ENCODE results near the gene CCBE1.

CCBE1 gene

GRCh38 chr18:59454909-59455727 is 242.1 kb downstream of the CCBE1 start:
- H3K4me1 Mint-ChIP-seq, result no peaks in the 10 kb centered on the region
- H3K9me3 Mint-ChIP-seq, result no peaks in the 10 kb centered on the region
- H3K27ac Mint-ChIP-seq, result no peak overlapping the region
- no peak overlapping the region for H3K4me3 Mint-ChIP-seq
- peaks cover 6% of the 10 kb centered on the region for H3K27me3 Mint-ChIP-seq
- H3K36me3 Mint-ChIP-seq, result no peaks in the 10 kb centered on the region

DNA sequence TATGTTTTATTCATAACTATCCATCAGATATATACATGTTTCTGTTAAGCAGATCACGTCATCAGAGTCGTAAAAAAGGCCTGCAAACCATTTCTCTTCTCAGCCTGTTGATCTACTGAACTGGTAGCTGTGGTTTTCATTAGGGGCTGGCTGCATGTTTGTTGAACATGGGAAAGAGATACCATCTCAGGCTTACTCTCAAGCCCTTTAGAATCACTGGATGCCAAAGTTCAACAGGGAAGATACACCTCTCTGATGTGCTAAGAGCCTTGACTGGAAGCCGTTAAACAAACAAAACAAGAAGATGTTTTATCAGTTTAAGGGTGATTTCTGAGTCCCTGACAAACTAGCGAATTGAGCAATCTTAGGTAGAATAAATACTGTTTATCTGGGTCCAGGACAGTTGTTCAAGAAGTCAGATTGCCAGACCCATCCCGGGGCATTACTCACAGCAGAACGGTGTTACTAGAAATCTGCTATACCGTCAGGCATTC is 243.7 kb downstream of the CCBE1 start:
- Mint-ChIP-seq H3K9me3 (no peaks in the 10 kb centered on the region), H3K27ac (no peak overlapping the region), H3K27me3 (peaks cover 2% of the 10 kb centered on the region), H3K4me3 (no peak overlapping the region), H3K4me1 (no peaks in the 10 kb centered on the region), H3K36me3 (no peaks in the 10 kb centered on the region)

DNA sequence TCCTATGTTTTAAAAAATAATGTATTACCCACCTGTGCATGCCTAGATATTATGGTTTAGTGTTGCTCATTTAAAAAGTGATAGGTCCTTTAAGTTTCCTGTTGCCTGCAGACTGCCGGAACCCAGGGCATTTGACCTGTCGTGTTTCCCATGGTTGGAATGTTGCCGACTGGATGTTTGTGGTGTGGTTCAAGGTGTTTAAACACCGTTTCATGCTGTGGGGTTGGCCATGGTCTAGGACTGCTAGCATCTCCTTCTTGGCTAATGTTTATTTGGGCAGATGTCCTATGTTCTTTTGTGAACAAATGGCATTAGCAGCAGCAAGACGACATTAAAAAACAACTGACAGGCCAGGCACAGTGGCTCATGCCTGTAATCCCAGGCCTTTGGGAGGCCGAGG is 245.3 kb downstream of the CCBE1 start:
- Mint-ChIP-seq H3K4me1 (no peaks in the 10 kb centered on the region), H3K27ac (no peak overlapping the region), H3K9me3 (no peaks in the 10 kb centered on the region), H3K27me3 (peaks cover 2% of the 10 kb centered on the region), H3K36me3 (no peaks in the 10 kb centered on the region), H3K4me3 (no peak overlapping the region)

DNA sequence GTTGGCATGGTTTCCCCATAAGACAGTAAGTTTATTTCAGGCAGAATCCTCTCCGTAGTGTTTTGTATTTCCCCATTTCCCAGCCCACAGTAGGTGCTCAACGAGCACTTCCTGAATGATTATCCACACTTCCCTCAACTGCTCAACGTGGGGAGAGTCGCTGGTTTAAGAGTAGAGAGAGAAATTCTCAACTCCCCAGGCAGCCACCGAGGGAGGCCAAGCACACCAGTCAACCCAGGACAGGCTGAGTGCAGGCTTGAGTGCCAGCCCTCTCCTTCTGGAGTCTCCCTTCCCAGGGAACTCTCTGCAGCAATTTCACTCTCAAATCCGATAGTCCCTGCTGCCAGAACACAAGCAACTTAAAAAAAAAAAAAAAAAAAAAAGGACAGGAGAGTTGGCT is 246.2 kb downstream of the CCBE1 start:
- H3K4me1 Mint-ChIP-seq, result no peaks in the 10 kb centered on the region
- no peaks in the 10 kb centered on the region for H3K9me3 Mint-ChIP-seq
- peaks cover 2% of the 10 kb centered on the region for H3K27me3 Mint-ChIP-seq
- H3K27ac Mint-ChIP-seq, result no peak overlapping the region
- no peaks in the 10 kb centered on the region for H3K36me3 Mint-ChIP-seq
- no peak overlapping the region for H3K4me3 Mint-ChIP-seq

- H3K9me3 Mint-ChIP-seq, result no peaks in the 10 kb centered on the region
- H3K36me3 Mint-ChIP-seq, result no peaks in the 10 kb centered on the region
- H3K4me1 Mint-ChIP-seq, result no peaks in the 10 kb centered on the region
- H3K4me3 Mint-ChIP-seq, result no peak overlapping the region
- peaks cover 2% of the 10 kb centered on the region for H3K27me3 Mint-ChIP-seq
- H3K27ac Mint-ChIP-seq, result no peak overlapping the region
Observed at GRCh38 chr18:59448546-59448945, 248.7 kb downstream of the CCBE1 start.

DNA sequence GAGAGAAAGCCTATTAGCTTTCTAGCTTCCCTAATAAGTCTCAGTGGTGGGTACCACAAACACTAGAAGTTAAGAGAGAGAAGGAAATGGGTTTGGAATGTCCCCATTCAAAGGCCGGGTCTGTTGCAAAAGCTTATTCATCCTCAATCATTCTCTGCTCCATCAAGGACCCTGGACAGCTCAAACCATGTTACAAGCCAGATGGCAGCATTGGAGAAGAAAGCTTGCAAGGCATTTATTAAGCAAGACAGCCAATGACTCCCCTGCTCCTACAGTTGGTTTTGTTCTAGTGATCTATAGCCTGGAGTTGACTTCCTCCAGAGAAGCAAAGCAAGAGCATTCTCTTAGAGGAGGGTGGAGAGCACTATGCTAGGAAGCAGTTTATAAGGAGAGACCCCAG is 251.2 kb downstream of the CCBE1 start:
- Mint-ChIP-seq H3K27ac (no peak overlapping the region), H3K9me3 (no peaks in the 10 kb centered on the region), H3K4me3 (no peak overlapping the region), H3K4me1 (no peaks in the 10 kb centered on the region), H3K27me3 (no peaks in the 10 kb centered on the region), H3K36me3 (no peaks in the 10 kb centered on the region)

- Mint-ChIP-seq H3K27ac (no peak overlapping the region), H3K4me1 (no peaks in the 10 kb centered on the region), H3K9me3 (no peaks in the 10 kb centered on the region), H3K36me3 (no peaks in the 10 kb centered on the region), H3K27me3 (peaks cover 3% of the 10 kb centered on the region), H3K4me3 (no peak overlapping the region)
Observed at GRCh38 chr18:59437851-59438569, 259.2 kb downstream of the CCBE1 start.

GRCh38 chr18:59432803-59433597 is 264.2 kb downstream of the CCBE1 start:
- Mint-ChIP-seq H3K4me1 (no peaks in the 10 kb centered on the region), H3K27ac (no peak overlapping the region), H3K9me3 (no peaks in the 10 kb centered on the region)

DNA sequence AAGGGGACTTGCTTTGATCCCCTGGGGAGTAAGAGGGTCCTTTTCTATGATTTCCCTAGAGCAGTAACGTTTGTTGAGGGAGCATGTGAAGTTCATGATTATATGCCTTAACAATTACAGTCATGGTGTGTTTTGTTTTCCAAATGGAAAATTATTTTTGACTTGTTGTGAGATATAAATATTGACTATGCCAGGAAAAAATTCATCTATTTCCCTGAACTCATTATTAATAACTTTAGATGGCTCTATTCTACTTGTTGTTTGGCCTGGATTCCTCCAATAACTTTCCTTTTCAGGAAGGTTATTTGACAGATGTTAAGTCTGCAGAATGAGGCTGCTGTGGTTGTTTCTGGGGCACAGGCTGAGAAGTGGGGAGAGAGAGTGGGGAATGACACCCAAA is 266.1 kb downstream of the CCBE1 start:
- no peak overlapping the region for H3K4me3 Mint-ChIP-seq
- peaks cover 9% of the 10 kb centered on the region for H3K27me3 Mint-ChIP-seq
- H3K36me3 Mint-ChIP-seq, result no peaks in the 10 kb centered on the region
- H3K4me1 Mint-ChIP-seq, result no peaks in the 10 kb centered on the region
- H3K9me3 Mint-ChIP-seq, result no peaks in the 10 kb centered on the region
- H3K27ac Mint-ChIP-seq, result no peak overlapping the region

More at GRCh38 chr18:59432803-59433597, 264.2 kb downstream of the CCBE1 start:
- H3K27me3 Mint-ChIP-seq, result peaks cover 9% of the 10 kb centered on the region
- no peaks in the 10 kb centered on the region for H3K36me3 Mint-ChIP-seq
- no peak overlapping the region for H3K4me3 Mint-ChIP-seq

DNA sequence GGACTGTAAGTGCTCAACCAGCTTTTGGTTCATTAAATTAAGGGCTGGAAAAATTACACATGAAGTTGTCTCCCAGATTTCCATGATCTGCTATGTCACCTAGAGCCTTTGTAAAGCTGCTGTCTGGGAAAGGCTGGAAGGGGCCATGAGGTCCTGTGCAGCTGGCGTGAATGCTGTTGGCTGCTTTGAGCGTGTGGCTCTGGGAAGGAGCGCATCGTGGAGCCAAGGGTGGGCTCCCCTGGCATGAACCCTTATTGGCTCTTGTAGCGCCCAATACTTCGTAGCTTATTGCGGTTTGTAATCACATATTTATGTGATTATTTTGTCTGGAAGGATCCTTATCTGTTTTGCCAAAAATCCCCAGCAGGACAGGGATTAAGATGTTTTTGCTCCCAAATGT is 267.6 kb downstream of the CCBE1 start:
- H3K27ac Mint-ChIP-seq, result no peak overlapping the region

DNA sequence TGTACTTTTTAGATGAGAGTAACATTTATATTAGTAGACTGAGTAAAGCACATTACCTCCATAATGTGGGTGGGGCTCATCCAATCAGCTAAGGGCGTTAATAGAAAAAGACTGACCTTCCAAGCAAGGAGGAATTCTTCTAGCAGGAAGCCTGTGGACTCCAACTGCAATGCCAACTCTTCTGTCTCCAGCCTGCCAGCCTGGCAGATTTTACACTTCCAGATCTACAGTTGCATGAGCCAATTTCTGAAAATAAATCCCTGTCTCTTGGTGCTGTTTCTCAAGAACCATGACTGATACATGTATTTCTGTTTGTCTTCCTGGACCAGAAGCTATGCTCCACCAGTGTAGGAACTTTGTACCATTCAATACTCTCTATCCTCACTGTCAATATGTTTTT is 269.2 kb downstream of the CCBE1 start:
- Mint-ChIP-seq H3K27ac (no peak overlapping the region), H3K9me3 (no peaks in the 10 kb centered on the region)

More for the DNA sequence above, 267.6 kb downstream of the CCBE1 start:
- no peaks in the 10 kb centered on the region for H3K36me3 Mint-ChIP-seq
- H3K27me3 Mint-ChIP-seq, result peaks cover 9% of the 10 kb centered on the region
- H3K9me3 Mint-ChIP-seq, result no peaks in the 10 kb centered on the region
- no peaks in the 10 kb centered on the region for H3K4me1 Mint-ChIP-seq
- no peak overlapping the region for H3K4me3 Mint-ChIP-seq

DNA sequence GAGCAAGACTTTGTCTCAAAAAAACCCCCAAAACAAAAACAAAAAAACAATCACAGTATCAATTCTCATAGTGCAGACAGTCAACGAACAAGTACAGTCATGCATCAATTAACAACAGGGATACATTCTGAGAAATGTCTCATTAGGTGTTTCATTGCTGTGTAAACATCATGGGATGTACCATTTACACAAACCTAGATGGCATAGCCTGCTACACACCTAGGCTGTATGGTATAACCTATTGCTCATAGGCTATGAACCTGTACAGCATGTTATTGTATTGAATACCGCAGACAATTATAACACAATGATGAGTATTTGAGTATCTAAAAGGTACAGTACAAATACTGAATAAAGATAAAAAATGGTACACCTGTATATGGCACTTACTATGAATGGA is 270.4 kb downstream of the CCBE1 start:
- Mint-ChIP-seq H3K27ac (no peak overlapping the region), H3K4me3 (no peak overlapping the region), H3K4me1 (no peaks in the 10 kb centered on the region), H3K9me3 (no peaks in the 10 kb centered on the region), H3K36me3 (no peaks in the 10 kb centered on the region), H3K27me3 (peaks cover 7% of the 10 kb centered on the region)

More for the DNA sequence above, 269.2 kb downstream of the CCBE1 start:
- Mint-ChIP-seq H3K36me3 (no peaks in the 10 kb centered on the region), H3K27me3 (peaks cover 5% of the 10 kb centered on the region), H3K4me1 (no peaks in the 10 kb centered on the region), H3K4me3 (no peak overlapping the region)

GRCh38 chr18:59423259-59423658 is 274.0 kb downstream of the CCBE1 start:
- Mint-ChIP-seq H3K9me3 (no peaks in the 10 kb centered on the region), H3K4me1 (no peaks in the 10 kb centered on the region), H3K4me3 (no peak overlapping the region), H3K27me3 (peaks cover 16% of the 10 kb centered on the region), H3K27ac (no peak overlapping the region), H3K36me3 (no peaks in the 10 kb centered on the region)

- no peaks in the 10 kb centered on the region for H3K36me3 Mint-ChIP-seq
- peaks cover 18% of the 10 kb centered on the region for H3K27me3 Mint-ChIP-seq
- no peaks in the 10 kb centered on the region for H3K4me1 Mint-ChIP-seq
- no peak overlapping the region for H3K27ac Mint-ChIP-seq
- no peaks in the 10 kb centered on the region for H3K9me3 Mint-ChIP-seq
- no peak overlapping the region for H3K4me3 Mint-ChIP-seq
Observed at GRCh38 chr18:59420244-59420643, 277.0 kb downstream of the CCBE1 start.

GRCh38 chr18:59419386-59419785 is 277.8 kb downstream of the CCBE1 start:
- Mint-ChIP-seq H3K4me3 (no peak overlapping the region), H3K27me3 (peaks cover 21% of the 10 kb centered on the region), H3K4me1 (no peaks in the 10 kb centered on the region)

More at GRCh38 chr18:59419386-59419785, 277.8 kb downstream of the CCBE1 start:
- H3K9me3 Mint-ChIP-seq, result no peaks in the 10 kb centered on the region
- H3K27ac Mint-ChIP-seq, result no peak overlapping the region
- no peaks in the 10 kb centered on the region for H3K36me3 Mint-ChIP-seq
